WTC11 (cell line): ENCODE data around the gene GABBR2. TPM values are rescaled to one million over a fixed set of nuclear protein-coding genes. Genes with fewer than 3 reads are reported as not detected.

Experiments used
- ATAC-seq: fragments of 200-7000 bp; cut with Tn5 transposase; 2 replicates; pipeline ENCODE4 v1.10.0; 2021; ENCODE audit warnings: mild to moderate bottlenecking, moderate library complexity
- CTCF ChIA-PET: fragments of 300-600 bp; sonication (Branson Sonifier 250); formaldehyde crosslinking; loops from one replicate; lab custom pipeline; 2021; ENCODE audit warnings: antibody characterized with exemption; lab: Charles Lee
- POLR2A ChIA-PET: fragments of 350-600 bp; sonication (Branson Sonifier 250); formaldehyde crosslinking; loops from one replicate; lab custom pipeline; 2021; ENCODE audit warnings: antibody characterized with exemption; lab: Charles Lee
- DNase-seq: peaks from one replicate; pipeline ENCODE4 v3.0.0; 2021; ENCODE audit warnings: low spot score
- H3K27ac Mint-ChIP-seq: 2 replicates; pipeline ENCODE4 v1.8.0; 2021; ENCODE audit warnings: mixed read lengths
- H3K27me3 Mint-ChIP-seq: 2 replicates; pipeline ENCODE4 v1.8.0; 2021; ENCODE audit warnings: low read depth, mild to moderate bottlenecking, moderate library complexity, mixed read lengths
- H3K36me3 Mint-ChIP-seq: 2 replicates; pipeline ENCODE4 v1.8.0; 2021; ENCODE audit warnings: mixed read lengths
- H3K4me1 Mint-ChIP-seq: 2 replicates; pipeline ENCODE4 v1.8.0; 2022; ENCODE audit warnings: mixed read lengths
- H3K4me3 Mint-ChIP-seq: 2 replicates; pipeline ENCODE4 v1.8.0; 2021; ENCODE audit warnings: mild to moderate bottlenecking, moderate library complexity, mixed read lengths
- H3K9me3 Mint-ChIP-seq: 2 replicates; pipeline ENCODE4 v1.8.0; 2021; ENCODE audit warnings: mixed read lengths
- FOXP1 ChIP-seq: sonication (generic); formaldehyde crosslinking; IDR thresholded peaks from 2 replicates; pipeline ENCODE4 v1.8.0; 2022; ENCODE audit warnings: missing genetic modification reagents, mild to moderate bottlenecking, moderate library complexity, borderline replicate concordance
- GTF2I ChIP-seq: fragments of 250-450 bp; sonication (Bioruptor Pico); conservative IDR thresholded peaks from 2 replicates; pipeline ENCODE4 v1.4.0; 2021; ENCODE audit warnings: mild to moderate bottlenecking
- HMGA2 ChIP-seq: fragments of 250-450 bp; sonication (Bioruptor Pico); IDR thresholded peaks from 2 replicates; pipeline ENCODE4 v1.4.0; 2021; ENCODE audit warnings: mild to moderate bottlenecking, moderate library complexity
- MXD4 ChIP-seq: fragments of 250-450 bp; sonication (Bioruptor Pico); IDR thresholded peaks from 2 replicates; pipeline ENCODE4 v1.8.0; 2021; ENCODE audit warnings: mild to moderate bottlenecking, moderate library complexity, borderline replicate concordance
- RORB ChIP-seq: fragments of 250-450 bp; sonication (Bioruptor Pico); IDR thresholded peaks from 2 replicates; pipeline ENCODE4 v1.9.0; 2021; ENCODE audit warnings: mild to moderate bottlenecking
- SOX15 ChIP-seq: fragments of 250-450 bp; sonication (Bioruptor Pico); IDR thresholded peaks from 2 replicates; pipeline ENCODE4 v1.9.0; 2021; ENCODE audit warnings: mild to moderate bottlenecking
- TP53 ChIP-seq: sonication (generic); formaldehyde crosslinking; IDR thresholded peaks from 2 replicates; pipeline ENCODE4 v1.8.1; 2023; ENCODE audit warnings: mild to moderate bottlenecking, missing genetic modification reagents
- ZNF121 ChIP-seq: sonication (generic); formaldehyde crosslinking; IDR thresholded peaks from 2 replicates; pipeline ENCODE4 v1.8.0; 2023; ENCODE audit warnings: missing genetic modification reagents
- ZNF219 ChIP-seq: sonication (generic); formaldehyde crosslinking; IDR thresholded peaks from 2 replicates; pipeline ENCODE4 v1.8.0; 2023; ENCODE audit warnings: missing genetic modification reagents, mild to moderate bottlenecking, borderline replicate concordance
- ZNF423 ChIP-seq: fragments of 250-450 bp; sonication (Bioruptor Pico); IDR thresholded peaks from 2 replicates; pipeline ENCODE4 v2.1.2; 2022; ENCODE audit warnings: mild to moderate bottlenecking, moderate library complexity
- total RNA-seq: library from RNA; stranded (reverse); gene quantifications from 3 replicates; pipeline ENCODE4 v1.2.3, GENCODE V29; 2021
- TF ChIP-seq, protein P1 (sequence below): sonication (generic); formaldehyde crosslinking; IDR thresholded peaks from 2 replicates; pipeline ENCODE4 v1.8.1; 2023; ENCODE audit warnings: mild to moderate bottlenecking, missing genetic modification reagents
- TF ChIP-seq, protein P2 (sequence below): sonication (generic); formaldehyde crosslinking; IDR thresholded peaks from 2 replicates; pipeline ENCODE4 v1.8.1; 2022; ENCODE audit warnings: low read depth, missing genetic modification reagents, borderline replicate concordance
- TF ChIP-seq, protein P3 (sequence below): fragments of 250-450 bp; sonication (Bioruptor Pico); IDR thresholded peaks from 2 replicates; pipeline ENCODE4 v1.9.0; 2021; ENCODE audit warnings: moderate library complexity, mild to moderate bottlenecking, inconsistent platforms, borderline replicate concordance
- TF ChIP-seq, protein P4 (sequence below): sonication (generic); formaldehyde crosslinking; conservative IDR thresholded peaks from 2 replicates; pipeline ENCODE4 v1.8.1; 2023; ENCODE audit warnings: mild to moderate bottlenecking, low read depth, missing genetic modification reagents, moderate library complexity
- TF ChIP-seq, protein P5 (sequence below): sonication (generic); formaldehyde crosslinking; IDR thresholded peaks from 2 replicates; pipeline ENCODE4 v1.8.1; 2023; ENCODE audit warnings: mild to moderate bottlenecking, missing genetic modification reagents, moderate library complexity
- TF ChIP-seq, protein P6 (sequence below): sonication (generic); formaldehyde crosslinking; IDR thresholded peaks from 2 replicates; pipeline ENCODE4 v1.8.1; 2022; ENCODE audit warnings: missing genetic modification reagents, borderline replicate concordance
- TF ChIP-seq, protein P7 (sequence below): sonication (generic); formaldehyde crosslinking; IDR thresholded peaks from 2 replicates; pipeline ENCODE4 v1.8.0; 2022; ENCODE audit warnings: mild to moderate bottlenecking, missing genetic modification reagents

Gene GABBR2
- total RNA-seq, 1 experiment from 2014 or later, result 0.92 TPM

DNA sequence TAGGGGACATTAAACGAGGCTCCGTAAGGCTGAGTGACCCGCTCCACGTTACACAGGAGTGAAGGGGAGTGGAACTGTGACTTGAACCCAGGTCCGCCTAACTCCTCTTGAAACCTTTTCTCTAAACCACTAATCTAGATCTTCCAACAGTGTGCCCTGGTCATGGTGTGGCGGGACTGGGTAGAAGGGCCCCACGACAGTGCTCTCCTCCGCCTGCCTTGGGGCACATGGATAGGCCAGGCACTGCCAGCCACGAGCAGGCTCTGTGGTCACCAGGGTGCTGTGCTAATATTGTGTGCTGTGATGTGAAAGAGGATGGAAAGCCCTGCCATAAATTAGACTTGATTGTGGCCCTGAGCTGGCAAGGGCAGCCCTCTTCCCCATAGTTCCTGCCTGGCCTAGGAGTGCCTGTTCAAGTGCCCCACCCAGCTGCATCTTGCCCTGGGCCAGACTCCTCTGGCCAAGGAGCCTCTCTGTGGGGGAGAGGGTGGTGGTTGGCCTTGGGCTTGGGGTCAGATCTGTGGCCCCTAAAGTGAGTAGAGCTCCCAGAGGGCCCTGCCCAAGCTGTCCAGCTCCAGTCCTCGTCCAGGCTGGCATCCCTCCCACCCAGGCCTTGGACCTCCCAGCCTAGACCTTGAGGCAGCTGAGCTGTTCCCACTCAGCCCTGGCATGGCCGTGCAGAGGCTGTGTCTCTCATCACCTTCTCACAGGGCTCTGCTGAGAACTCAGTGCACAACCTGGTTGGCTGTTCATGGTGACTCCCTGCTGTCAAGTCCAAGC lies 385.5 kb downstream of the GABBR2 start:
- H3K27ac Mint-ChIP-seq, result no peak overlapping the region
- POLR2A ChIA-PET, result no interaction called here
- CTCF ChIA-PET, result no interaction called here
- no peaks in the 10 kb centered on the region for H3K9me3 Mint-ChIP-seq
- no peak overlapping the region for H3K4me3 Mint-ChIP-seq
- H3K4me1 Mint-ChIP-seq, result 0 out of 2 replicates have a peak, but pooled peaks cover 2% of the 10 kb centered on the region
- no peaks in the 10 kb centered on the region for H3K27me3 Mint-ChIP-seq
- DNase-seq (no peak), ATAC-seq (no peak)
- no peak for TF ChIP-seq FOXP1 (CRISPR knock-in tag)
- no peaks in the 10 kb centered on the region for H3K36me3 Mint-ChIP-seq

DNA sequence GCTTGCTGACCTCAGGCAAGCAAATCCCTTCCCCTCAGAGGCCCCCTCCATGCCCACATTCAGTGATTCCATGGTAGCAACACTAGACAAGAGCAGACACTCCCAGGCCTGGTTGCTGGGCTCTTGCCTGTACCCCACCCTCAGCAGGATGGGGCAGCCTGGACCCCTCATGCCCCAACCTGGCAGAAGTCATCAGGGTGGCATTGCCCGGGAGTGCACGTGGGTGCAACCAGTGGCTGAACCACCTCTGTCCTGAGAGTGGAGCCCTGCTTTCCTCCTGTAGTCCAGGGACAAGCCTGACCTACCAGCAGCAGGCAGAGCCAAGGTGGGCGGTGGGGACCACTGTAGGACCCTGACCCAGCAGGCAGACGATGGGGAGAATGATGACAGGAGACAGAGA lies 387.5 kb downstream of the GABBR2 start:
- POLR2A ChIA-PET, result no interaction called here
- Mint-ChIP-seq H3K9me3 (no peaks in the 10 kb centered on the region), H3K4me1 (0 out of 2 replicates have a peak, but pooled peaks cover 3% of the 10 kb centered on the region)
- TF ChIP-seq, protein P1, sequence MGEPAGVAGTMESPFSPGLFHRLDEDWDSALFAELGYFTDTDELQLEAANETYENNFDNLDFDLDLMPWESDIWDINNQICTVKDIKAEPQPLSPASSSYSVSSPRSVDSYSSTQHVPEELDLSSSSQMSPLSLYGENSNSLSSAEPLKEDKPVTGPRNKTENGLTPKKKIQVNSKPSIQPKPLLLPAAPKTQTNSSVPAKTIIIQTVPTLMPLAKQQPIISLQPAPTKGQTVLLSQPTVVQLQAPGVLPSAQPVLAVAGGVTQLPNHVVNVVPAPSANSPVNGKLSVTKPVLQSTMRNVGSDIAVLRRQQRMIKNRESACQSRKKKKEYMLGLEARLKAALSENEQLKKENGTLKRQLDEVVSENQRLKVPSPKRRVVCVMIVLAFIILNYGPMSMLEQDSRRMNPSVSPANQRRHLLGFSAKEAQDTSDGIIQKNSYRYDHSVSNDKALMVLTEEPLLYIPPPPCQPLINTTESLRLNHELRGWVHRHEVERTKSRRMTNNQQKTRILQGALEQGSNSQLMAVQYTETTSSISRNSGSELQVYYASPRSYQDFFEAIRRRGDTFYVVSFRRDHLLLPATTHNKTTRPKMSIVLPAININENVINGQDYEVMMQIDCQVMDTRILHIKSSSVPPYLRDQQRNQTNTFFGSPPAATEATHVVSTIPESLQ (CRISPR knock-in tag), result no peak
- TF ChIP-seq, protein P2, sequence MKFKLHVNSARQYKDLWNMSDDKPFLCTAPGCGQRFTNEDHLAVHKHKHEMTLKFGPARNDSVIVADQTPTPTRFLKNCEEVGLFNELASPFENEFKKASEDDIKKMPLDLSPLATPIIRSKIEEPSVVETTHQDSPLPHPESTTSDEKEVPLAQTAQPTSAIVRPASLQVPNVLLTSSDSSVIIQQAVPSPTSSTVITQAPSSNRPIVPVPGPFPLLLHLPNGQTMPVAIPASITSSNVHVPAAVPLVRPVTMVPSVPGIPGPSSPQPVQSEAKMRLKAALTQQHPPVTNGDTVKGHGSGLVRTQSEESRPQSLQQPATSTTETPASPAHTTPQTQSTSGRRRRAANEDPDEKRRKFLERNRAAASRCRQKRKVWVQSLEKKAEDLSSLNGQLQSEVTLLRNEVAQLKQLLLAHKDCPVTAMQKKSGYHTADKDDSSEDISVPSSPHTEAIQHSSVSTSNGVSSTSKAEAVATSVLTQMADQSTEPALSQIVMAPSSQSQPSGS (CRISPR knock-in tag), result no peak
- TF ChIP-seq ZNF219 (CRISPR knock-in tag) (no peak), ZNF121 (CRISPR knock-in tag) (no peak), TP53 (CRISPR knock-in tag) (no peak), ZNF423 (CRISPR knock-in tag) (no peak)
- TF ChIP-seq, protein P3, sequence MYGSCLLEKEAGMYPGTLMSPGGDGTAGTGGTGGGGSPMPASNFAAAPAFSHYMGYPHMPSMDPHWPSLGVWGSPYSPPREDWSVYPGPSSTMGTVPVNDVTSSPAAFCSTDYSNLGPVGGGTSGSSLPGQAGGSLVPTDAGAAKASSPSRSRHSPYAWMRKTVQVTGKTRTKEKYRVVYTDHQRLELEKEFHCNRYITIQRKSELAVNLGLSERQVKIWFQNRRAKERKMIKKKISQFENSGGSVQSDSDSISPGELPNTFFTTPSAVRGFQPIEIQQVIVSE (CRISPR knock-in tag), result no peak
- TF ChIP-seq, protein P4, sequence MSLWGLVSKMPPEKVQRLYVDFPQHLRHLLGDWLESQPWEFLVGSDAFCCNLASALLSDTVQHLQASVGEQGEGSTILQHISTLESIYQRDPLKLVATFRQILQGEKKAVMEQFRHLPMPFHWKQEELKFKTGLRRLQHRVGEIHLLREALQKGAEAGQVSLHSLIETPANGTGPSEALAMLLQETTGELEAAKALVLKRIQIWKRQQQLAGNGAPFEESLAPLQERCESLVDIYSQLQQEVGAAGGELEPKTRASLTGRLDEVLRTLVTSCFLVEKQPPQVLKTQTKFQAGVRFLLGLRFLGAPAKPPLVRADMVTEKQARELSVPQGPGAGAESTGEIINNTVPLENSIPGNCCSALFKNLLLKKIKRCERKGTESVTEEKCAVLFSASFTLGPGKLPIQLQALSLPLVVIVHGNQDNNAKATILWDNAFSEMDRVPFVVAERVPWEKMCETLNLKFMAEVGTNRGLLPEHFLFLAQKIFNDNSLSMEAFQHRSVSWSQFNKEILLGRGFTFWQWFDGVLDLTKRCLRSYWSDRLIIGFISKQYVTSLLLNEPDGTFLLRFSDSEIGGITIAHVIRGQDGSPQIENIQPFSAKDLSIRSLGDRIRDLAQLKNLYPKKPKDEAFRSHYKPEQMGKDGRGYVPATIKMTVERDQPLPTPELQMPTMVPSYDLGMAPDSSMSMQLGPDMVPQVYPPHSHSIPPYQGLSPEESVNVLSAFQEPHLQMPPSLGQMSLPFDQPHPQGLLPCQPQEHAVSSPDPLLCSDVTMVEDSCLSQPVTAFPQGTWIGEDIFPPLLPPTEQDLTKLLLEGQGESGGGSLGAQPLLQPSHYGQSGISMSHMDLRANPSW, result no peak
- TF ChIP-seq, protein P5, sequence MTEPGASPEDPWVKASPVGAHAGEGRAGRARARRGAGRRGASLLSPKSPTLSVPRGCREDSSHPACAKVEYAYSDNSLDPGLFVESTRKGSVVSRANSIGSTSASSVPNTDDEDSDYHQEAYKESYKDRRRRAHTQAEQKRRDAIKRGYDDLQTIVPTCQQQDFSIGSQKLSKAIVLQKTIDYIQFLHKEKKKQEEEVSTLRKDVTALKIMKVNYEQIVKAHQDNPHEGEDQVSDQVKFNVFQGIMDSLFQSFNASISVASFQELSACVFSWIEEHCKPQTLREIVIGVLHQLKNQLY (CRISPR knock-in tag), result no peak
- TF ChIP-seq, all 79 proteins: peak for 0
- Mint-ChIP-seq H3K27me3 (no peaks in the 10 kb centered on the region), H3K4me3 (no peak overlapping the region), H3K36me3 (no peaks in the 10 kb centered on the region), H3K27ac (no peak overlapping the region)
- ATAC-seq, result no peak
- CTCF ChIA-PET, result no interaction called here
- DNase-seq, result no peak

DNA sequence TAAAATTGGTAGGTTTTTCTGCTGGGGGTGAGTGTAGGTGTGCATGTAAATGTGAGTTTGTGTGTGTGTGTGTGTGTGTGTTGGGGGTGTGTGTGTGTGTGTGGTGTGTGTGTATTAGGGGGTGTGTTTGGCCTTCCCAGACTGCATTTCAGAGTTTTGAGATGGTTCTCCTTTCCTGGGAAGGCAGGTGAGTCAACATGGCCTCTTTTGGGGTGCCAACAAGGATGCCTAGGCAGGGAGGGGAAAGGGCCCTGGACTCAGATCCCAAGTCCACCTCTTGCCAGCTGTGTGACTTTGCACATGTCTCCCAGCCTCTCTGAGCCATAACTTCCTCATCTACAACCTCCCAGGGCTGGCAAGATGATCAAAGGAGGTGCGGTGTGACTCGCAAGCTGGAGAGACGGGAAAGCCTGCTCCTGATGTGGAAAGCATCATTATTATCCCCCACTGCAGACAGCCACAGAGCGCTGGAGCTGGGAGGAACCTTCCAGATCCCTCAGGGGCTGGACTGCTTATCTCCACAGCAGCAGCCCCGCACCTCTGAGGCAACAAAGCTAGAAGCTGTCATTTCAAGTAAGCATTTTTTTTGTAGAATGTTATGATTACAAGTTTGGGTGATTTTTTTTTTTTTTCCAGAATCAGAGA lies 389.8 kb downstream of the GABBR2 start:
- no peaks in the 10 kb centered on the region for H3K27me3 Mint-ChIP-seq
- CTCF ChIA-PET, result interaction anchor here (1.2 kb wide), 1 partner anchor 218 kb away, joined by 3 read pairs; no protein-coding TSS in a partner anchor
- TF ChIP-seq SOX15 (CRISPR knock-in tag) (no peak), GTF2I (no peak), RORB (CRISPR knock-in tag) (no peak), MXD4 (CRISPR knock-in tag) (no peak), HMGA2 (no peak), TP53 (CRISPR knock-in tag) (no peak)
- TF ChIP-seq, protein P6, sequence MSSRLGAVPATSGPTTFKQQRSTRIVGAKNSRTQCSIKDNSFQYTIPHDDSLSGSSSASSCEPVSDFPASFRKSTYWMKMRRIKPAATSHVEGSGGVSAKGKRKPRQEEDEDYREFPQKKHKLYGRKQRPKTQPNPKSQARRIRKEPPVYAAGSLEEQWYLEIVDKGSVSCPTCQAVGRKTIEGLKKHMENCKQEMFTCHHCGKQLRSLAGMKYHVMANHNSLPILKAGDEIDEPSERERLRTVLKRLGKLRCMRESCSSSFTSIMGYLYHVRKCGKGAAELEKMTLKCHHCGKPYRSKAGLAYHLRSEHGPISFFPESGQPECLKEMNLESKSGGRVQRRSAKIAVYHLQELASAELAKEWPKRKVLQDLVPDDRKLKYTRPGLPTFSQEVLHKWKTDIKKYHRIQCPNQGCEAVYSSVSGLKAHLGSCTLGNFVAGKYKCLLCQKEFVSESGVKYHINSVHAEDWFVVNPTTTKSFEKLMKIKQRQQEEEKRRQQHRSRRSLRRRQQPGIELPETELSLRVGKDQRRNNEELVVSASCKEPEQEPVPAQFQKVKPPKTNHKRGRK, result no peak
- TF ChIP-seq, protein P7, sequence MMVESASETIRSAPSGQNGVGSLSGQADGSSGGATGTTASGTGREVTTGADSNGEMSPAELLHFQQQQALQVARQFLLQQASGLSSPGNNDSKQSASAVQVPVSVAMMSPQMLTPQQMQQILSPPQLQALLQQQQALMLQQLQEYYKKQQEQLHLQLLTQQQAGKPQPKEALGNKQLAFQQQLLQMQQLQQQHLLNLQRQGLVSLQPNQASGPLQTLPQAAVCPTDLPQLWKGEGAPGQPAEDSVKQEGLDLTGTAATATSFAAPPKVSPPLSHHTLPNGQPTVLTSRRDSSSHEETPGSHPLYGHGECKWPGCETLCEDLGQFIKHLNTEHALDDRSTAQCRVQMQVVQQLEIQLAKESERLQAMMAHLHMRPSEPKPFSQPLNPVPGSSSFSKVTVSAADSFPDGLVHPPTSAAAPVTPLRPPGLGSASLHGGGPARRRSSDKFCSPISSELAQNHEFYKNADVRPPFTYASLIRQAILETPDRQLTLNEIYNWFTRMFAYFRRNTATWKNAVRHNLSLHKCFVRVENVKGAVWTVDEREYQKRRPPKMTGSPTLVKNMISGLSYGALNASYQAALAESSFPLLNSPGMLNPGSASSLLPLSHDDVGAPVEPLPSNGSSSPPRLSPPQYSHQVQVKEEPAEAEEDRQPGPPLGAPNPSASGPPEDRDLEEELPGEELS (CRISPR knock-in tag), result no peak
- TF ChIP-seq, protein P5 (CRISPR knock-in tag), result no peak

More for the DNA sequence above, 389.8 kb downstream of the GABBR2 start:
- no peak overlapping the region for H3K27ac Mint-ChIP-seq
- POLR2A ChIA-PET, result no interaction called here
- ATAC-seq (no peak), DNase-seq (no peak)
- no peaks in the 10 kb centered on the region for H3K9me3 Mint-ChIP-seq
- H3K4me3 Mint-ChIP-seq, result no peak overlapping the region
- H3K4me1 Mint-ChIP-seq, result peaks cover 18% of the 10 kb centered on the region
- no peaks in the 10 kb centered on the region for H3K36me3 Mint-ChIP-seq
